Measurements from ENCODE around the gene RAB33B.
A peak's percentile ranks its signal among the peaks of the same experiment; 100 is the strongest.

RAB33B gene

GRCh38 chr4:139489638-139490037 is 35.7 kb downstream of the RAB33B start:
- Histone ChIP-seq H2BK120ac (ENCODE audit: low read depth, low read length) (no peak overlapping the region), H4K5ac (ENCODE audit: low read length) (no peak overlapping the region), H2BK15ac (replicated peaks; ENCODE audit: low read depth) (no peak overlapping the region), H2BK5ac (ENCODE audit: low read length) (no peak overlapping the region), H3K4me3 (ENCODE audit: low read length) (no peak overlapping the region), H3K79me1 (ENCODE audit: low read length) (no peaks in the 10 kb centered on the region), H3K36me3 (ENCODE audit: control insufficient read depth, insufficient read depth, low read length) (no peaks in the 10 kb centered on the region), H3K23ac (ENCODE audit: low read length) (no peak overlapping the region), H3K56ac (ENCODE audit: low read length) (no peak overlapping the region), H2AK5ac (ENCODE audit: low read length) (no peak overlapping the region), H3K79me2 (ENCODE audit: control insufficient read depth, insufficient read depth, low read length) (no peaks in the 10 kb centered on the region), H3K27me3 (ENCODE audit: insufficient read depth, low read length, poor library complexity) (peaks cover 2% of the 10 kb centered on the region), H3K9ac (ENCODE audit: low read length) (no peak overlapping the region), H3K4me1 (ENCODE audit: control insufficient read depth, low read depth, low read length) (no peaks in the 10 kb centered on the region), H3K27ac (ENCODE audit: low read depth, low read length) (no peak overlapping the region), H3K18ac (ENCODE audit: low read length) (no peak overlapping the region), H3K4me2 (ENCODE audit: low read length) (no peak overlapping the region), H3K4ac (ENCODE audit: low read depth, low read length) (no peak overlapping the region), H4K8ac (ENCODE audit: low read depth, low read length) (no peak overlapping the region)
- no peak for DNase-seq

- Histone ChIP-seq H2BK5ac (ENCODE audit: low read length) (no peak overlapping the region), H2BK120ac (ENCODE audit: low read depth, low read length) (no peak overlapping the region), H3K4me2 (ENCODE audit: low read length) (no peak overlapping the region), H2AK5ac (ENCODE audit: low read length) (no peak overlapping the region), H3K27me3 (ENCODE audit: insufficient read depth, low read length, poor library complexity) (no peaks in the 10 kb centered on the region), H3K23ac (ENCODE audit: low read length) (no peak overlapping the region), H3K18ac (ENCODE audit: low read length) (no peak overlapping the region), H3K36me3 (ENCODE audit: control insufficient read depth, insufficient read depth, low read length) (no peaks in the 10 kb centered on the region), H3K4me1 (ENCODE audit: control insufficient read depth, low read depth, low read length) (no peaks in the 10 kb centered on the region), H3K4ac (ENCODE audit: low read depth, low read length) (no peak overlapping the region), H3K4me3 (ENCODE audit: low read length) (no peak overlapping the region), H3K79me2 (ENCODE audit: control insufficient read depth, insufficient read depth, low read length) (no peaks in the 10 kb centered on the region), H3K79me1 (ENCODE audit: low read length) (no peaks in the 10 kb centered on the region), H2BK15ac (replicated peaks; ENCODE audit: low read depth) (no peak overlapping the region), H3K9ac (ENCODE audit: low read length) (no peak overlapping the region), H4K5ac (ENCODE audit: low read length) (no peak overlapping the region), H4K8ac (ENCODE audit: low read depth, low read length) (no peak overlapping the region), H3K27ac (ENCODE audit: low read depth, low read length) (no peak overlapping the region), H3K56ac (ENCODE audit: low read length) (no peak overlapping the region)
- WGBS (ENCODE audit: extremely low coverage, insufficient coverage, low lambda C conversion rate): no CpG with 5 or more reads among the region's 2 CpGs
- peak; percentile 64 for DNase-seq
Observed at GRCh38 chr4:139492429-139492828, 38.5 kb downstream of the RAB33B start.

- no peak overlapping the region for H3K18ac ChIP-seq (ENCODE audit: low read length)
- H3K4ac ChIP-seq (ENCODE audit: low read depth, low read length): no peak overlapping the region
- H3K4me2 ChIP-seq (ENCODE audit: low read length): no peak overlapping the region
- H3K4me3 ChIP-seq (ENCODE audit: low read length): no peak overlapping the region
- H4K5ac ChIP-seq (ENCODE audit: low read length): no peak overlapping the region
- no peak overlapping the region for H2BK120ac ChIP-seq (ENCODE audit: low read depth, low read length)
- H3K4me1 ChIP-seq (ENCODE audit: control insufficient read depth, low read depth, low read length): no peaks in the 10 kb centered on the region
- no peak overlapping the region for H2BK15ac ChIP-seq (replicated peaks; ENCODE audit: low read depth)
- H3K9ac ChIP-seq (ENCODE audit: low read length): no peak overlapping the region
- H3K79me1 ChIP-seq (ENCODE audit: low read length): no peaks in the 10 kb centered on the region
- no peak overlapping the region for H3K27ac ChIP-seq (ENCODE audit: low read depth, low read length)
- no peak overlapping the region for H2AK5ac ChIP-seq (ENCODE audit: low read length)
- no peaks in the 10 kb centered on the region for H3K79me2 ChIP-seq (ENCODE audit: control insufficient read depth, insufficient read depth, low read length)
- H4K8ac ChIP-seq (ENCODE audit: low read depth, low read length): no peak overlapping the region
- no peaks in the 10 kb centered on the region for H3K27me3 ChIP-seq (ENCODE audit: insufficient read depth, low read length, poor library complexity)
- WGBS (ENCODE audit: extremely low coverage, insufficient coverage, low lambda C conversion rate): no CpG with 5 or more reads among the region's 4 CpGs
- DNase-seq: no peak
- no peak overlapping the region for H3K23ac ChIP-seq (ENCODE audit: low read length)
- H3K36me3 ChIP-seq (ENCODE audit: control insufficient read depth, insufficient read depth, low read length): no peaks in the 10 kb centered on the region
- no peak overlapping the region for H3K56ac ChIP-seq (ENCODE audit: low read length)
- no peak overlapping the region for H2BK5ac ChIP-seq (ENCODE audit: low read length)
Observed at GRCh38 chr4:139493176-139493575, 39.3 kb downstream of the RAB33B start.

- Histone ChIP-seq H3K56ac (ENCODE audit: low read length) (no peak overlapping the region), H2BK5ac (ENCODE audit: low read length) (no peak overlapping the region), H2BK15ac (replicated peaks; ENCODE audit: low read depth) (no peak overlapping the region), H2AK5ac (ENCODE audit: low read length) (no peak overlapping the region), H3K4ac (ENCODE audit: low read depth, low read length) (no peak overlapping the region), H3K9ac (ENCODE audit: low read length) (no peak overlapping the region), H3K4me1 (ENCODE audit: control insufficient read depth, low read depth, low read length) (no peaks in the 10 kb centered on the region), H3K18ac (ENCODE audit: low read length) (no peak overlapping the region), H3K4me3 (ENCODE audit: low read length) (no peak overlapping the region), H3K79me1 (ENCODE audit: low read length) (no peaks in the 10 kb centered on the region), H3K27me3 (ENCODE audit: insufficient read depth, low read length, poor library complexity) (no peaks in the 10 kb centered on the region), H3K4me2 (ENCODE audit: low read length) (no peak overlapping the region), H3K79me2 (ENCODE audit: control insufficient read depth, insufficient read depth, low read length) (no peaks in the 10 kb centered on the region), H4K8ac (ENCODE audit: low read depth, low read length) (no peak overlapping the region), H3K27ac (ENCODE audit: low read depth, low read length) (no peak overlapping the region), H4K5ac (ENCODE audit: low read length) (no peak overlapping the region), H2BK120ac (ENCODE audit: low read depth, low read length) (no peak overlapping the region), H3K23ac (ENCODE audit: low read length) (no peak overlapping the region), H3K36me3 (ENCODE audit: control insufficient read depth, insufficient read depth, low read length) (no peaks in the 10 kb centered on the region)
- WGBS (ENCODE audit: extremely low coverage, insufficient coverage, low lambda C conversion rate): no CpG with 5 or more reads among the region's 4 CpGs
- DNase-seq: no peak
Observed at GRCh38 chr4:139499186-139499585, 45.3 kb downstream of the RAB33B start.

GRCh38 chr4:139501117-139501516 is 47.2 kb downstream of the RAB33B start:
- no peak overlapping the region for H2AK5ac ChIP-seq (ENCODE audit: low read length)
- H4K5ac ChIP-seq (ENCODE audit: low read length): no peak overlapping the region
- H3K79me2 ChIP-seq (ENCODE audit: control insufficient read depth, insufficient read depth, low read length): no peaks in the 10 kb centered on the region
- no peak for DNase-seq
- H2BK5ac ChIP-seq (ENCODE audit: low read length): no peak overlapping the region
- H3K23ac ChIP-seq (ENCODE audit: low read length): no peak overlapping the region
- H3K36me3 ChIP-seq (ENCODE audit: control insufficient read depth, insufficient read depth, low read length): no peaks in the 10 kb centered on the region
- WGBS (ENCODE audit: extremely low coverage, insufficient coverage, low lambda C conversion rate): no CpG with 5 or more reads among the region's 3 CpGs
- H3K27ac ChIP-seq (ENCODE audit: low read depth, low read length): no peak overlapping the region
- no peak overlapping the region for H2BK120ac ChIP-seq (ENCODE audit: low read depth, low read length)
- no peak overlapping the region for H4K8ac ChIP-seq (ENCODE audit: low read depth, low read length)
- no peaks in the 10 kb centered on the region for H3K79me1 ChIP-seq (ENCODE audit: low read length)
- no peak overlapping the region for H2BK15ac ChIP-seq (replicated peaks; ENCODE audit: low read depth)
- no peak overlapping the region for H3K4me2 ChIP-seq (ENCODE audit: low read length)
- H3K4me1 ChIP-seq (ENCODE audit: control insufficient read depth, low read depth, low read length): no peaks in the 10 kb centered on the region
- no peak overlapping the region for H3K9ac ChIP-seq (ENCODE audit: low read length)
- H3K18ac ChIP-seq (ENCODE audit: low read length): no peak overlapping the region
- H3K56ac ChIP-seq (ENCODE audit: low read length): no peak overlapping the region
- H3K4me3 ChIP-seq (ENCODE audit: low read length): no peak overlapping the region
- no peaks in the 10 kb centered on the region for H3K27me3 ChIP-seq (ENCODE audit: insufficient read depth, low read length, poor library complexity)
- no peak overlapping the region for H3K4ac ChIP-seq (ENCODE audit: low read depth, low read length)

- no peaks in the 10 kb centered on the region for H3K79me2 ChIP-seq (ENCODE audit: control insufficient read depth, insufficient read depth, low read length)
- no peaks in the 10 kb centered on the region for H3K36me3 ChIP-seq (ENCODE audit: control insufficient read depth, insufficient read depth, low read length)
- H3K79me1 ChIP-seq (ENCODE audit: low read length): no peaks in the 10 kb centered on the region
- no peak overlapping the region for H3K9ac ChIP-seq (ENCODE audit: low read length)
- H3K23ac ChIP-seq (ENCODE audit: low read length): no peak overlapping the region
- no peak overlapping the region for H3K4ac ChIP-seq (ENCODE audit: low read depth, low read length)
- H3K18ac ChIP-seq (ENCODE audit: low read length): no peak overlapping the region
- H3K56ac ChIP-seq (ENCODE audit: low read length): no peak overlapping the region
- WGBS (ENCODE audit: extremely low coverage, insufficient coverage, low lambda C conversion rate): no CpG with 5 or more reads among the region's 6 CpGs
- no peak overlapping the region for H2BK120ac ChIP-seq (ENCODE audit: low read depth, low read length)
- no peaks in the 10 kb centered on the region for H3K27me3 ChIP-seq (ENCODE audit: insufficient read depth, low read length, poor library complexity)
- no peak overlapping the region for H2AK5ac ChIP-seq (ENCODE audit: low read length)
- H3K4me1 ChIP-seq (ENCODE audit: control insufficient read depth, low read depth, low read length): no peaks in the 10 kb centered on the region
- no peak overlapping the region for H2BK15ac ChIP-seq (replicated peaks; ENCODE audit: low read depth)
- no peak overlapping the region for H4K8ac ChIP-seq (ENCODE audit: low read depth, low read length)
- no peak overlapping the region for H3K4me3 ChIP-seq (ENCODE audit: low read length)
- no peak overlapping the region for H2BK5ac ChIP-seq (ENCODE audit: low read length)
- H4K5ac ChIP-seq (ENCODE audit: low read length): no peak overlapping the region
- DNase-seq: no peak
- H3K4me2 ChIP-seq (ENCODE audit: low read length): no peak overlapping the region
- no peak overlapping the region for H3K27ac ChIP-seq (ENCODE audit: low read depth, low read length)
Observed at GRCh38 chr4:139501527-139501926, 47.6 kb downstream of the RAB33B start.

Measured in mesendoderm (in vitro differentiated cells).